Hematopoietic multipotent progenitor cell treated with erythropoietin and hydrocortisone succinate and interleukin-3 and kit ligand, for 6 days (in vitro differentiated cells): ENCODE results near the gene KIR3DL3.
A peak's percentile ranks its signal among the peaks of the same experiment; 100 is the strongest.
"Not testable (repeated sequence)": the region's sequence is repeated elsewhere in the genome, so short reads cannot be mapped to it uniquely, and the experiment has no call there.

Source experiments
- DNase-seq: peaks from one replicate; pipeline ENCODE4 v3.0.0-alpha.2; 2015

KIR3DL3 gene

GRCh38 chr19:54724142-54724541 is at the start of gene KIR3DL3:
Gene KIR3DL3, plus strand, starts transcription at chr19:54724442. Its CDS starts 55 bp downstream, at chr19:54724497.
- no peak for DNase-seq

GRCh38 chr19:54676210-54676834 is 47.9 kb upstream of the KIR3DL3 start:
- peak; percentile 72 for DNase-seq

DNA sequence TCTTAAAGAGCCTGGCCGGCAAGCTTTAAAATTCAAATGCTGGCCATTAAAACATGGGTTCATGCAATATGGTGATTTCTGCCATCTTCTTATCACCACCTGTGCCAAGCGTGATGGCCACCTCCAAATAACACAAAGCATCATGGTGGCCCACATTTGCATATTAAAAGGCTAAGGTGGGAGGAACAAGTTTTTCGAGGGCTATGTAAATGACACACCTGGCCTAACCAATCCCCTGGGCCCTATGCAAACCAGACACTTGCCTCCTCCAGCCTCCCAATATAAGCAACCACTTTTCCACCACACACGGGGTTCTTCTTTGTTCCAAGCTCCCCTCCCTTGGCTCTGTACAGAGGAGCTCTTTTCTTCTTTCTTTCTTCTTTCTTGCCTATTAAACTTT is 47.0 kb upstream of the KIR3DL3 start:
- DNase-seq = no peak

DNA sequence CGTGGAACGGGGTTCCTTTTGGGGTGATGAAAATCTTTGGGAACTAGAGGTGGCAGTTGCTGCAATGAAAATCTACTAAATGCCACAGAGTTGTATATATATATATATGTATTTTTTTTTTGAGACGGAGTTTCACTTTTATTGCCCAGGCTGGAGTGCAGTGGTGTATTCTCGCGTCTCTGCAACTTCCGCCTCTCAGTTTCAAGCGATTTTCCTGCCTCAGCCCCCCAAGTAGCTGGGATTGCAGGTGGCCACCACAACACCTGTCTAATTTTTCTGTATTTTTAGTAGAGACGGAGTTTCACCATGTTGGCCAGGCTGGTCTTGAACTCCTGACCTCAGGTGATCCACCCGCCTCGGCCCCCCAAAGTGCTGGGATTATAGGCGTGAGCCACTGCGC is 42.6 kb upstream of the KIR3DL3 start:
- not testable (repeated sequence) for DNase-seq

DNA sequence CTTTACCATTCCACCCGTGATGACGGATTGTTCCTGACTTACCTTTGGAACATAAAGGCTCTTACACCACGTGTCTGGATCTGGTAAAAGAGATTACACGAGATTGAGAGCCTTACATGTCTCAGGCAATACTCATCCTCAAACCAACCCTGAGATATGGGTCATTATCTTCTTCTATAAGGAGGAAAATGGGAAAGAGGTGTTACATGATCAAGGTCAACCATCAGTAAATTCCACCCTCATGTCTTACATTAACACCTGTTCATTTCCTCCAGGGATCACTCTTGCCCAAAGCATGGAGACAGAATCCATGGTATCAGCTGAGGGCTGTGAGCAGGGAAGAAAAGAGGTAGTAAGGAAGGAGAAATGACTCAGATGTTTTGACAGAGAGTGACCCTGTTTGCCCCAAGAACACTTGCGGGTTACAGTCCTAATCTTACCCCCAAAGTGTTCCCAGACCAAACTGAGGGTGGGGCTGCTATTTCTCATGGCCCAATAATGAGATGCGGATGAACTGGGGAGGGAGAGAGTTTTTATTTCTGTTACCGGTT is 41.9 kb upstream of the KIR3DL3 start:
- no peak for DNase-seq

- peak; percentile 85 for DNase-seq
Measured at GRCh38 chr19:54684527-54684926, 39.7 kb upstream of the KIR3DL3 start.

GRCh38 chr19:54691582-54692297 is 32.5 kb upstream of the KIR3DL3 start:
- no peak for DNase-seq

GRCh38 chr19:54692298-54692615 is 32.0 kb upstream of the KIR3DL3 start:
- no peak for DNase-seq

DNA sequence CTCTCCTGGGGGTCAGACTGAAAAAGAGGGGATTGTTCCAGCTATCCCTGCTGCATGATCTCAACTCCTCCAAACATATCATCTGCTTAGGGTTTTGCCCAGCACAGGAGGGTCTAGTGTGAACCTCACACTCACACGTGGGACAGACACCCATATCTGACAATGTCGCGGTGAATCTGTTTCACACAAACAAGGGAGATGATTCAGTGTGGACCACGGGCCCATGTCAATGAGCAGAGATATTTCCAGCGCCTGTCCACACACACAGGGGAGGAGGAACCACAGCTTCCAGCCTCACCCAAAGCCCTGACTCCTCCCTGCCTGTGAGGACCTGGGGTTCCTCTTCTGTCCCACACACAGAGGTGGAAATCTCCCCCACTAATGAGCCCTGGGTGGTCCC is 29.6 kb upstream of the KIR3DL3 start:
- DNase-seq = no peak

DNA sequence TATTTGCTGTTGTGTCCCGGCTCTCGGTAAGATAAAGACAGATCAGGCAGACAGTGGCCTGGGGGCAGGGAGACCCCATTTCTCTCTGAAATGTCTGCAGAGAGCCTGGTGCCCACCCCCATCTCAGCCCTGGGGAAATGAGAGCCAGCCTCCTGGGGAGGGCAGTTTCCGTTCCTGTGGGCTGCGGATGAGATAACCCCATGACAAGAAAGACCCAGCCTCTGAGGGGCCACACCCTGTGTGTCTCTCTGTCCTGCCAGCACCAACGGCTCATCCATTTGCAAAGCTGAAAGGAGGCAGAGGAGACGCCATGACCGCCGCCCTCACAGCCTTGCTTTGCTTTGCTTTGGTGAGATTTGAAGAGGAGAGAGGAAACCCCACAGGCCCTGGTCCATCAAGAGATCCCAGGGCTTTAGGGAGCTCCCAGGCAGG is 28.1 kb upstream of the KIR3DL3 start:
- peak; percentile 63 for DNase-seq

- no peak for DNase-seq
Measured at GRCh38 chr19:54696766-54697165, 27.5 kb upstream of the KIR3DL3 start.

GRCh38 chr19:54697716-54698115 is 26.5 kb upstream of the KIR3DL3 start:
- DNase-seq = not testable (repeated sequence)

DNA sequence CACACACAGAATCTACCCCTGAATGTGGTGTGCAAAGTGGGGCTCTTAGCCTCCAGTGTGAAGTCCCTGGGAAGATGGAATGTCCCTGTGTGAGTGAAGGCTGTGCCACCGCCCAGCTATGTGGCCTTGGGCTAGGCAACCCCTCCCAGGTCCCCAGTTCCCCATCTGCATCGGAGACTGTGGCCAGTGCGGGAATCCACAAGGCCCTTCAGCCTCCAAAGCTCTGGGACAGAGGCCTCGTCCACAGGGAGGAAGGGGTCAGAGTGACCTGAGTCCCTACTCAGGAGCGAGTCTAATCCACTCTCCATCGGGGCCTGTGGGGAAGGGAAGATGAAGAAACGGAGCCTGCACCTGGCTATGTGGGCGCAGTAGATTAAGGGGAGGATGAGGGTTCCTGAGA is 19.3 kb upstream of the KIR3DL3 start:
- no peak for DNase-seq

DNA sequence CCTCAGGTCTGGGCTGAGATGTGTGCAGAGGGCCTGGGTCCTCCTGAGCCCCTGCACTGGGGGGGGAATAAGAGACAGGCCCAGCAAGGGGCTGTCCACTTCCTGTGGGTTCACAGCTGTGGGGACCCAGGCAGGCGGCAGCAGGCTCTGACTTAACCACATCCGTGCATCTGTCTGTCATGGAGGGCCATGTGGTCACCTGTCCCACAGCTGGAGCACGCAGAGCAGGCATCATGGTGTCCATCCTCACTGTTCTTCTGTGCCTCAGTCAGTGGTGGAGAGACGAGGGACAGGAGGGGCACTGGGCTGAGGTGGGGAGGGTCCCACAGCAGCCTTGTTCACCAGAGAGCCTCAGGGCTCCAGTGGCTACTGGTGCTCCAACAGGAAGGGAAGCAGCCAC is 16.3 kb upstream of the KIR3DL3 start:
- no peak for DNase-seq

GRCh38 chr19:54708781-54709180 is 15.5 kb upstream of the KIR3DL3 start:
- DNase-seq = no peak

- no peak for DNase-seq
Measured at GRCh38 chr19:54709212-54709948, 14.9 kb upstream of the KIR3DL3 start.

DNA sequence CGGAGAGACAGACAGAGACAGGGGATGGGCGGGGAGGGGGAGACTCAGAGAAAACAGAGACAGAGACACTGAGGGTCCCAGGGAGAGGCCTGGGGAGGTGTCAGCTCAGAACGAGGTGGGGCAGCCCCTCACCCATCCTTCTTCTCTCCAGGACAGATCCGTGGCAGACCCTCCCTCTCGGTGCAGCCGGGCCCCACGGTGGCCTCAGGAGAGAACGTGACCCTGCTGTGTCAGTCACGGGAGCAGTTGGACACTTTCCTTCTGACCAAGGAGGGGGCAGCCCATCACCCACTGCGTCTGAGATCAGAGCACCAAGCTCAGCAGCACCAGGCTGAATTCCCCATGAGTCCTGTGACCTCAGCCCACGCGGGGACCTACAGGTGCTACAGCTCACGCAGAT is 14.3 kb upstream of the KIR3DL3 start:
- DNase-seq = not testable (repeated sequence)

- DNase-seq = no peak
Measured at GRCh38 chr19:54724644-54725043, 402 bp downstream of the KIR3DL3 start.

GRCh38 chr19:54725321-54725720 is 1.1 kb downstream of the KIR3DL3 start:
- no peak for DNase-seq

DNA sequence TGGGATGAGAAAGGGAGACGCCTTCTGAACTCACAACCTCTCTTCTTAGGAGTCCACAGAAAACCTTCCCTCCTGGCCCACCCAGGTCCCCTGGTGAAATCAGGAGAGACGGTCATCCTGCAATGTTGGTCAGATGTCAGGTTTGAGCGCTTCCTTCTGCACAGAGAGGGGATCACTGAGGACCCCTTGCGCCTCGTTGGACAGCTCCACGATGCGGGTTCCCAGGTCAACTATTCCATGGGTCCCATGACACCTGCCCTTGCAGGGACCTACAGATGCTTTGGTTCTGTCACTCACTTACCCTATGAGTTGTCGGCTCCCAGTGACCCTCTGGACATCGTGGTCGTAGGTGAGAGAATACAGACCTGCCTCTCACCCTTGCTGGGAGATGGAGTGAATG is 3.3 kb downstream of the KIR3DL3 start:
- no peak for DNase-seq

DNA sequence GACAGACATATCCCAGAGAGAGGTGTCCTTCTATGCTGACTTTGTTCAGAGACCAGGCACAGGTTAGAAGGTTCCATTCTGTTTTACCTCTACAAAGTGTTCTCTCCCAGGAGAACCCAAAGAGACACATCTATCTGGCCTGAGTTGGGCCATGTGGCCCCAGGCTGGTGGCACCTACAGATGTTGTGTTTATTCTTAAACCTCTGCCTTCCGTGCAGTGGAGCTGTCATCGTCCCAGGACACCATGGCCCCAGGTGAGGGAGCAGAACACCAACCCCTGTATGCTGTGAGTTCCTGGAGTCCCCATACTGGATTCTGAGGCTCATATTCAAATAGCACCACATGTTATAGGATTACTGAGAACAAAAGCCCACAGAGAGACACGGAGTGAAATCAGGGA is 3.9 kb downstream of the KIR3DL3 start:
- DNase-seq = no peak

GRCh38 chr19:54729416-54730188 is 5.4 kb downstream of the KIR3DL3 start:
- no peak for DNase-seq

- DNase-seq = no peak
Measured at GRCh38 chr19:54731191-54731590, 6.9 kb downstream of the KIR3DL3 start.
